GM12878 (cell line): ENCODE results near the gene ESYT2. TPM values are rescaled to one million over a fixed set of nuclear protein-coding genes. Genes with fewer than 3 reads are reported as not detected.

Source experiments
- ASH2L ChIP-seq: fragments of 300-600, 200-600 bp; sonication (generic); IDR thresholded peaks from 2 replicates; pipeline ENCODE4 v1.6.1; 2017; ENCODE audit warnings: low read depth, mild to moderate bottlenecking, borderline replicate concordance
- CBFB ChIP-seq: IDR thresholded peaks from 2 replicates; pipeline ENCODE4 v1.6.1; 2016; ENCODE audit warnings: antibody characterized with exemption, low read depth
- CREB1 ChIP-seq: IDR thresholded peaks from 2 replicates; pipeline ENCODE4 v1.6.1; 2012; ENCODE audit warnings: low read depth, mild to moderate bottlenecking, inconsistent platforms
- EZH2 ChIP-seq: IDR thresholded peaks from 2 replicates; pipeline ENCODE4 v1.6.1; 2012; ENCODE audit warnings: low read depth, mild to moderate bottlenecking, control low read depth, inconsistent platforms, low read length, borderline replicate concordance; ENCODE audit not compliant: control insufficient read depth
- FOXM1 ChIP-seq: IDR thresholded peaks from 2 replicates; pipeline ENCODE4 v1.6.1; 2012; ENCODE audit warnings: low read depth, mild to moderate bottlenecking, inconsistent platforms, low read length, moderate library complexity
- MYB ChIP-seq: fragments of 150-350 bp; IDR thresholded peaks from 2 replicates; pipeline ENCODE4 v1.6.1; 2014; ENCODE audit warnings: mild to moderate bottlenecking, low read depth, low read length, borderline replicate concordance
- PAX5 ChIP-seq: IDR thresholded peaks from 2 replicates; pipeline ENCODE4 v1.6.1; 2011; ENCODE audit warnings: low read depth, low read length, borderline replicate concordance
- PML ChIP-seq: IDR thresholded peaks from 2 replicates; pipeline ENCODE4 v1.6.1; 2012; ENCODE audit warnings: low read length, inconsistent platforms
- RCOR1 ChIP-seq: conservative IDR thresholded peaks from 2 replicates; pipeline ENCODE4 v1.6.1; 2012; ENCODE audit warnings: low read depth, low read length, improper control_type of control experiment
- RELA ChIP-seq: fragments of 450-650 bp; IDR thresholded peaks from 2 replicates; pipeline ENCODE4 v1.8.0; 2014; ENCODE audit warnings: borderline replicate concordance; ENCODE audit not compliant: partially characterized antibody
- SREBF2 ChIP-seq: IDR thresholded peaks from 2 replicates; pipeline ENCODE4 v1.6.1; 2012; ENCODE audit warnings: mild to moderate bottlenecking, low read length
- SUPT20H ChIP-seq: IDR thresholded peaks from 2 replicates; pipeline ENCODE4 v1.6.1; 2011; ENCODE audit warnings: low read depth, mild to moderate bottlenecking, low read length, moderate library complexity, borderline replicate concordance; ENCODE audit not compliant: control insufficient read depth
- TARDBP ChIP-seq: IDR thresholded peaks from 2 replicates; pipeline ENCODE4 v1.6.1; 2016; ENCODE audit warnings: borderline replicate concordance
- YBX1 ChIP-seq: fragments of 450-650 bp; IDR thresholded peaks from 2 replicates; pipeline ENCODE4 v1.6.1; 2016; ENCODE audit warnings: antibody characterized with exemption
- ZNF207 ChIP-seq: fragments of 450-650 bp; IDR thresholded peaks from 2 replicates; pipeline ENCODE4 v1.6.1; 2014; ENCODE audit warnings: antibody characterized with exemption, mild to moderate bottlenecking, borderline replicate concordance
- ZZZ3 ChIP-seq: IDR thresholded peaks from 2 replicates; pipeline ENCODE4 v1.6.1; 2011; ENCODE audit warnings: low read depth; ENCODE audit not compliant: control insufficient read depth, insufficient read length
- polyA plus RNA-seq, 11 experiments: library from polyadenylated mRNA; depleted of rRNA in 4 of 11; unstranded in 6 of 11; stranded (reverse) in 5 of 11; fragments of >200 nt; fragmentation: Nextera tagmentation in 4 of 11; fragmentation: Illumina TruSeq in 1 of 11; extraction: Ambion mirVana in 4 of 11; extraction: Trizol in 1 of 11; gene quantifications; 1 replicate in 1 of 11; 2 replicates in 10 of 11; pipeline versions ENCODE4 v1.2.1 to v1.2.3, GENCODE V29; 2011 to 2016; ENCODE audit warnings: inconsistent platforms in 2 of 11, missing spikeins in 2 of 11, low read depth in 1 of 11
- total RNA-seq, 4 experiments: library from RNA; depleted of rRNA in 3 of 4; stranded (reverse); fragments of >200 nt in 3 of 4; fragmentation: Illumina TruSeq in 1 of 4; extraction: Trizol in 1 of 4; gene quantifications; 2 replicates each; pipeline versions ENCODE4 v1.2.1 to v1.2.3, GENCODE V29; 2013 to 2021
- TF ChIP-seq, protein P1 (sequence below): fragments of 450-650 bp; IDR thresholded peaks from 2 replicates; pipeline ENCODE4 v1.6.1; 2017; ENCODE audit warnings: mild to moderate bottlenecking, moderate library complexity
- TF ChIP-seq, protein P2 (sequence below): IDR thresholded peaks from 2 replicates; pipeline ENCODE4 v1.6.1; 2012; ENCODE audit warnings: low read depth, low read length, improper control_type of control experiment
- TF ChIP-seq, protein P3 (sequence below): fragments of 450-650 bp; formaldehyde crosslinking; IDR thresholded peaks from 2 replicates; pipeline ENCODE4 v1.4.0; 2022; ENCODE audit warnings: mild to moderate bottlenecking, moderate library complexity
- TF ChIP-seq, protein P4 (sequence below): IDR thresholded peaks from 2 replicates; pipeline ENCODE4 v1.6.1; 2011; ENCODE audit warnings: borderline replicate concordance, low read depth, mild to moderate bottlenecking, moderate library complexity, mixed read lengths, low read length; ENCODE audit not compliant: insufficient read depth; ENCODE audit errors: extremely low read length

ESYT2 gene
- total and polyA plus RNA-seq, 10 of the 15 experiments (the other 5 are each of a cell fraction or from before 2014, with no cell fraction given) = 1.9 to 44.6 (median 21.4) TPM

DNA sequence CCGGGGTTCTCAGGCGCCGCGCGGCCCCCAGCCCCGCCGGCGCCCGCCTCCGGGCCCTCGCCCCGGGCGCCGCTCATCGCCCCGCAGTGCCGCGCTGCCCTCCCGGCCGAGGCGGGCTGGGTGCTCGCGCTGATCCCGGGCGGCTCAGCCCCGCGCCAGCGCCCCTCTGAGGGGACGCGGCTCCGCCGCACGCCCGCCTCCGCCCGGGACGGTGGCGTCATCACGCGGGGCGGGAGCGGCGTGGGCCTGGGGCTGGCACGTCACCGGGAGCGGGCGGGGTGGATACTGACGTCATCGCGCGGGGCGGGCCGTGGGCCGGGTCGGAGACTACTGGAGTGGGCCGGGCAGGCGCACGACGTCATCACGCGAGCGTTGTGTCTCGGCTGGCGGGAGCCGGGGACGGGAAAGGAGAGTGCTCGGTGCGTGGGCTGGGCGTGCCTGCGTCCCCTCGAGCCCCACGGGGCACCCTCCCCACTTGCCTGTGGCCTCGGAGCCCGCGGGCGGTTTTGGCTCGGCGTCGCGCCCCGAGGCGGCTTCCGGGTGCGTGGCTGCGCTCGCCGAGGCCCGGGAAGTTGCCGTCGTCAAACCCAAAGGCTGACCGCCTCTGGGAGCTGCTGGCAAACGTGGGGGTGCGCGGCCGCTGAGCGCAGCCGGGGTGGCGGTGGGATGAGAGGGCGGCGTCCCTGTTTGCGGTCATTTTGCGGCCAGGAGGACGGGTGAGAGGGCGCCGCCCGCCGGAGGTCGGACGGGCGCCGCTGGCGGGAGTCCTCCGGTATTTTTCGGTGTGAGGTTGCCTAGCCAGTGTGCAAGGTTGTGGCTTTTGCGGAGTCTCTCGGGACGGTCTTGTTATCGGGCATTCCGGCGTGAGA lies at the start of gene ESYT2 (continued):
- no peak for TF ChIP-seq TARDBP
- TF ChIP-seq SREBF2 = no peak
- TF ChIP-seq PML = peak; percentile 70; the same call in 1 of the 2 replicates
- peak; percentile 52; the same call in 1 of the 2 replicates for TF ChIP-seq CBFB
- TF ChIP-seq ASH2L = no peak
- no peak for TF ChIP-seq RELA
- TF ChIP-seq, protein P1, sequence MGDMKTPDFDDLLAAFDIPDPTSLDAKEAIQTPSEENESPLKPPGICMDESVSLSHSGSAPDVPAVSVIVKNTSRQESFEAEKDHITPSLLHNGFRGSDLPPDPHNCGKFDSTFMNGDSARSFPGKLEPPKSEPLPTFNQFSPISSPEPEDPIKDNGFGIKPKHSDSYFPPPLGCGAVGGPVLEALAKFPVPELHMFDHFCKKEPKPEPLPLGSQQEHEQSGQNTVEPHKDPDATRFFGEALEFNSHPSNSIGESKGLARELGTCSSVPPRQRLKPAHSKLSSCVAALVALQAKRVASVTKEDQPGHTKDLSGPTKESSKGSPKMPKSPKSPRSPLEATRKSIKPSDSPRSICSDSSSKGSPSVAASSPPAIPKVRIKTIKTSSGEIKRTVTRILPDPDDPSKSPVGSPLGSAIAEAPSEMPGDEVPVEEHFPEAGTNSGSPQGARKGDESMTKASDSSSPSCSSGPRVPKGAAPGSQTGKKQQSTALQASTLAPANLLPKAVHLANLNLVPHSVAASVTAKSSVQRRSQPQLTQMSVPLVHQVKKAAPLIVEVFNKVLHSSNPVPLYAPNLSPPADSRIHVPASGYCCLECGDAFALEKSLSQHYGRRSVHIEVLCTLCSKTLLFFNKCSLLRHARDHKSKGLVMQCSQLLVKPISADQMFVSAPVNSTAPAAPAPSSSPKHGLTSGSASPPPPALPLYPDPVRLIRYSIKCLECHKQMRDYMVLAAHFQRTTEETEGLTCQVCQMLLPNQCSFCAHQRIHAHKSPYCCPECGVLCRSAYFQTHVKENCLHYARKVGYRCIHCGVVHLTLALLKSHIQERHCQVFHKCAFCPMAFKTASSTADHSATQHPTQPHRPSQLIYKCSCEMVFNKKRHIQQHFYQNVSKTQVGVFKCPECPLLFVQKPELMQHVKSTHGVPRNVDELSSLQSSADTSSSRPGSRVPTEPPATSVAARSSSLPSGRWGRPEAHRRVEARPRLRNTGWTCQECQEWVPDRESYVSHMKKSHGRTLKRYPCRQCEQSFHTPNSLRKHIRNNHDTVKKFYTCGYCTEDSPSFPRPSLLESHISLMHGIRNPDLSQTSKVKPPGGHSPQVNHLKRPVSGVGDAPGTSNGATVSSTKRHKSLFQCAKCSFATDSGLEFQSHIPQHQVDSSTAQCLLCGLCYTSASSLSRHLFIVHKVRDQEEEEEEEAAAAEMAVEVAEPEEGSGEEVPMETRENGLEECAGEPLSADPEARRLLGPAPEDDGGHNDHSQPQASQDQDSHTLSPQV = 0 out of 2 replicates have a peak, but pooled peaks have one; percentile 36
- no peak for TF ChIP-seq ZZZ3
- TF ChIP-seq, protein P2, sequence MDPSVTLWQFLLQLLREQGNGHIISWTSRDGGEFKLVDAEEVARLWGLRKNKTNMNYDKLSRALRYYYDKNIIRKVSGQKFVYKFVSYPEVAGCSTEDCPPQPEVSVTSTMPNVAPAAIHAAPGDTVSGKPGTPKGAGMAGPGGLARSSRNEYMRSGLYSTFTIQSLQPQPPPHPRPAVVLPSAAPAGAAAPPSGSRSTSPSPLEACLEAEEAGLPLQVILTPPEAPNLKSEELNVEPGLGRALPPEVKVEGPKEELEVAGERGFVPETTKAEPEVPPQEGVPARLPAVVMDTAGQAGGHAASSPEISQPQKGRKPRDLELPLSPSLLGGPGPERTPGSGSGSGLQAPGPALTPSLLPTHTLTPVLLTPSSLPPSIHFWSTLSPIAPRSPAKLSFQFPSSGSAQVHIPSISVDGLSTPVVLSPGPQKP = 0 out of 2 replicates have a peak, but pooled peaks have one; percentile 15
- peak; percentile 94; the same call in 1 of the 2 replicates for TF ChIP-seq ZNF207
- TF ChIP-seq SUPT20H = no peak
- TF ChIP-seq, protein P3, sequence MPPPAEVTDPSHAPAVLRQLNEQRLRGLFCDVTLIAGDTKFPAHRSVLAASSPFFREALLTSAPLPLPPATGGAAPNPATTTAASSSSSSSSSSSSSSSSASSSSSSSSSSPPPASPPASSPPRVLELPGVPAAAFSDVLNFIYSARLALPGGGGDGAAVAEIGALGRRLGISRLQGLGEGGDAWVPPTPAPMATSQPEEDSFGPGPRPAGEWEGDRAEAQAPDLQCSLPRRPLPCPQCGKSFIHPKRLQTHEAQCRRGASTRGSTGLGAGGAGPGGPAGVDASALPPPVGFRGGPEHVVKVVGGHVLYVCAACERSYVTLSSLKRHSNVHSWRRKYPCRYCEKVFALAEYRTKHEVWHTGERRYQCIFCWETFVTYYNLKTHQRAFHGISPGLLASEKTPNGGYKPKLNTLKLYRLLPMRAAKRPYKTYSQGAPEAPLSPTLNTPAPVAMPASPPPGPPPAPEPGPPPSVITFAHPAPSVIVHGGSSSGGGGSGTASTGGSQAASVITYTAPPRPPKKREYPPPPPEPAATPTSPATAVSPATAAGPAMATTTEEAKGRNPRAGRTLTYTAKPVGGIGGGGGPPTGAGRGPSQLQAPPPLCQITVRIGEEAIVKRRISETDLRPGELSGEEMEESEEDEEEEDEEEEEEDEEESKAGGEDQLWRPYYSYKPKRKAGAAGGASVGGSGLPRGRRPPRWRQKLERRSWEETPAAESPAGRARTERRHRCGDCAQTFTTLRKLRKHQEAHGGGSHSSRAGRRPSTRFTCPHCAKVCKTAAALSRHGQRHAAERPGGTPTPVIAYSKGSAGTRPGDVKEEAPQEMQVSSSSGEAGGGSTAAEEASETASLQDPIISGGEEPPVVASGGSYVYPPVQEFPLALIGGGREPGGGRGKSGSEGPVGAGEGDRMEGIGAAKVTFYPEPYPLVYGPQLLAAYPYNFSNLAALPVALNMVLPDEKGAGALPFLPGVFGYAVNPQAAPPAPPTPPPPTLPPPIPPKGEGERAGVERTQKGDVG (CRISPR knock-in tag) = no peak
- TF ChIP-seq MYB = no peak
- no peak for TF ChIP-seq FOXM1
- TF ChIP-seq RCOR1 = no peak
- TF ChIP-seq PAX5 = peak; percentile 26; the same call in 1 of the 2 replicates
- no peak for TF ChIP-seq EZH2
- TF ChIP-seq, protein P4, sequence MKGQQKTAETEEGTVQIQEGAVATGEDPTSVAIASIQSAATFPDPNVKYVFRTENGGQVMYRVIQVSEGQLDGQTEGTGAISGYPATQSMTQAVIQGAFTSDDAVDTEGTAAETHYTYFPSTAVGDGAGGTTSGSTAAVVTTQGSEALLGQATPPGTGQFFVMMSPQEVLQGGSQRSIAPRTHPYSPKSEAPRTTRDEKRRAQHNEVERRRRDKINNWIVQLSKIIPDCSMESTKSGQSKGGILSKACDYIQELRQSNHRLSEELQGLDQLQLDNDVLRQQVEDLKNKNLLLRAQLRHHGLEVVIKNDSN = peak; percentile 19
- no peak for TF ChIP-seq YBX1
- TF ChIP-seq CREB1 = peak; percentile 98
